ENCODE measurements around the gene PKNOX2. TPM values are rescaled to one million over a fixed set of nuclear protein-coding genes. Genes with fewer than 3 reads are reported as not detected.

PKNOX2 gene
- total RNA-seq, 4 donors from 2014 or later = 0.27 to 4.8 (median 0.75) TPM; not detected in 1

- Histone ChIP-seq H3K4me1 (no peaks in the 10 kb centered on the region), H3K36me3 (no peaks in the 10 kb centered on the region), H3K27me3 (no peaks in the 10 kb centered on the region), H3K4me3 (no peak overlapping the region), H3K27ac (no peak overlapping the region), H3K9me3 (no peaks in the 10 kb centered on the region)
- WGBS, 2 donors (ENCODE audit: low coverage in 1 of 2) = 80 to 100% methylated on average over 1 of the region's 1 CpG
- in situ Hi-C loops (cut with MboI; ENCODE audit: low pct_ligation_motif_present in 1 of 4, low pct_unique_long_range_greater_than_20kb in 1 of 4, low sequenced_read_pairs in 3 of 4) = no loop called here
- TF ChIP-seq POLR2A (IDR thresholded peaks at IDR 0.05) (no peak), CTCF (IDR thresholded peaks at IDR 0.05) (no peak), EP300 (IDR thresholded peaks at IDR 0.05; ENCODE audit: low read depth) (no peak), POLR2AphosphoS5 (IDR thresholded peaks at IDR 0.05) (no peak)
- intact Hi-C loops (cut with DNase I; ENCODE audit: low total_unique reads) = no loop called here
- DNase-seq = no peak
Observed at GRCh38 chr11:125233116-125233515, 68.6 kb downstream of the PKNOX2 start.

- Histone ChIP-seq H3K36me3 (no peaks in the 10 kb centered on the region), H3K4me1 (no peaks in the 10 kb centered on the region), H3K27ac (no peak overlapping the region), H3K27me3 (no peaks in the 10 kb centered on the region), H3K4me3 (no peak overlapping the region), H3K9me3 (no peaks in the 10 kb centered on the region)
- intact Hi-C loops (cut with DNase I; ENCODE audit: low total_unique reads) (no loop called here), in situ Hi-C loops (cut with MboI; ENCODE audit: low pct_ligation_motif_present in 1 of 4, low pct_unique_long_range_greater_than_20kb in 1 of 4, low sequenced_read_pairs in 3 of 4) (no loop called here)
- no peak for DNase-seq
- 39 to 63% methylated on average over 4 to 8 of the region's 8 CpGs for WGBS, 2 donors (ENCODE audit: low coverage in 1 of 2)
- TF ChIP-seq POLR2A (IDR thresholded peaks at IDR 0.05) (no peak), POLR2AphosphoS5 (IDR thresholded peaks at IDR 0.05) (no peak), EP300 (IDR thresholded peaks at IDR 0.05; ENCODE audit: low read depth) (no peak), CTCF (IDR thresholded peaks at IDR 0.05) (no peak)
Observed at GRCh38 chr11:125233736-125234275, 69.3 kb downstream of the PKNOX2 start.

GRCh38 chr11:125235071-125235471 is 70.5 kb downstream of the PKNOX2 start:
- no peaks in the 10 kb centered on the region for H3K27me3 ChIP-seq
- no peak for TF ChIP-seq CTCF (IDR thresholded peaks at IDR 0.05)
- no peak for TF ChIP-seq EP300 (IDR thresholded peaks at IDR 0.05; ENCODE audit: low read depth)
- TF ChIP-seq POLR2A (IDR thresholded peaks at IDR 0.05) = no peak
- TF ChIP-seq POLR2AphosphoS5 (IDR thresholded peaks at IDR 0.05) = no peak
- no peaks in the 10 kb centered on the region for H3K9me3 ChIP-seq
- H3K4me3 ChIP-seq = no peak overlapping the region
- H3K4me1 ChIP-seq = no peaks in the 10 kb centered on the region
- in situ Hi-C loops (cut with MboI; ENCODE audit: low pct_ligation_motif_present in 1 of 4, low pct_unique_long_range_greater_than_20kb in 1 of 4, low sequenced_read_pairs in 3 of 4) = no loop called here
- no peak for DNase-seq
- 61% methylated on average over 5 of the region's 5 CpGs; no CpG with 5 or more reads in 1 of the 2 donors for WGBS, 2 donors (ENCODE audit: low coverage in 1 of 2)
- H3K36me3 ChIP-seq = no peaks in the 10 kb centered on the region
- H3K27ac ChIP-seq = no peak overlapping the region
- intact Hi-C loops (cut with DNase I; ENCODE audit: low total_unique reads) = no loop called here

DNA sequence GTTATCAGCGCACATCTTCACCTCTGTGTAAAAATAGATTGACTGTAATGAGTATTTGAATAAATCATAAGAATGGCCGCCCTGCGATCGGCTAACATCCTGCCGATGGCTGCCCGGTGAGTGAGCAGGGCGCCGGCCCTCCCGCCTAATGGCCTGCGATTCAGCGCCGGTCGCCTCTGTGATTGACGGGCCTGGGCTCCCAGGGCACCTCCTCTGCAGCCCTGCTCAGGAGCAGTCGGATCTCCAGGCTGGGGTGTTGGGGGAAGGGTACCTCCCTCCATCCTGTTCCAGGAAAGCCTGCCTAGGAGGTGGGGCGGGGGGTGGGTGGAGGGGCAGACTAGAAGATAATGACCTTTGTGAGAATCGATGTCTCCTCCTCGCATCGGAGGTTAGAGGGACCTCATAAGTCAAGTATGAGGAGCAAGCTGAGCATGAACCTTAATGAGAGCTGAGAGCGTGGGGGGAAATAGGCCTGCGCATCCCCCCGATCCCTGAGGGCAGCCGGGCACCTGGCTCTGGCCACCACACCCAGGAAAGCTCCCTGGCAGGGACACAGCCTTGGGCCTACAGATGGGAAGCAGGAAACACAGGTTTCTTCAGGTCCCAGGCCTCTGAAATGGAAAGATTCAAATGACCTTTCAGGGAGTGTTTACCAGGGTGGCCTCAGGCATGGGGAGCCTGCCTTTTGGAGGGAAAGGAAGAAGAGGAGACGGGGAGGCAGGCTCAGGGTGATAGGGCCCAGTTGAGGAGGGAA is 71.7 kb downstream of the PKNOX2 start:
- in situ Hi-C loops (cut with MboI; ENCODE audit: low pct_ligation_motif_present in 1 of 4, low pct_unique_long_range_greater_than_20kb in 1 of 4, low sequenced_read_pairs in 3 of 4) = no loop called here
- no peak for DNase-seq
- 78 to 85% methylated on average over 3 to 24 of the region's 24 CpGs for whole genome bisulfite sequencing, 2 donors (ENCODE audit: low coverage in 1 of 2)
- Histone ChIP-seq H3K4me3 (no peak overlapping the region), H3K36me3 (no peaks in the 10 kb centered on the region), H3K9me3 (no peaks in the 10 kb centered on the region), H3K27me3 (no peaks in the 10 kb centered on the region), H3K27ac (no peak overlapping the region), H3K4me1 (no peaks in the 10 kb centered on the region)
- intact Hi-C loops (cut with DNase I; ENCODE audit: low total_unique reads) = no loop called here
- no peak for TF ChIP-seq POLR2AphosphoS5 (IDR thresholded peaks at IDR 0.05)
- TF ChIP-seq CTCF (IDR thresholded peaks at IDR 0.05) = no peak
- TF ChIP-seq EP300 (IDR thresholded peaks at IDR 0.05; ENCODE audit: low read depth) = no peak
- TF ChIP-seq POLR2A (IDR thresholded peaks at IDR 0.05) = no peak

Measured in transverse colon (tissue), 4 donors.